Astrocyte (in vitro differentiated cells and primary cell): ENCODE data around the gene LTK. TPM values are rescaled to one million over a fixed set of nuclear protein-coding genes. Genes with fewer than 3 reads are reported as not detected.
"Not testable (repeated sequence)": the region's sequence is repeated elsewhere in the genome, so short reads cannot be mapped to it uniquely, and the experiment has no call there.

Source experiments
- DNase-seq: peaks from one replicate; pipeline ENCODE4 v3.0.0-alpha.2; 2010; ENCODE audit warnings: low read depth
- FAIRE-seq: peaks from 2 replicates; lab custom pipeline; 2011; peaks lifted over from hg19 to GRCh38; lab: Jason Lieb, UNC
- H2AFZ ChIP-seq: 2 replicates; pipeline ENCODE4 v1.6.0; 2012; ENCODE audit warnings: low read depth, low read length, inconsistent platforms
- H3K27ac ChIP-seq: 2 replicates; pipeline ENCODE4 v1.5.1; 2011; ENCODE audit warnings: low read depth, low read length, inconsistent platforms
- H3K27me3 ChIP-seq: 2 replicates; pipeline ENCODE4 v1.6.0; 2011; ENCODE audit warnings: low read length, inconsistent platforms; ENCODE audit not compliant: insufficient read depth
- H3K36me3 ChIP-seq: 2 replicates; pipeline ENCODE4 v1.5.1; 2011; ENCODE audit warnings: low read length, inconsistent platforms; ENCODE audit not compliant: insufficient read depth
- H3K4me1 ChIP-seq: 2 replicates; pipeline ENCODE4 v1.5.1; 2011; ENCODE audit warnings: low read length, inconsistent platforms; ENCODE audit not compliant: insufficient read depth
- H3K4me2 ChIP-seq: 2 replicates; pipeline ENCODE4 v1.6.0; 2012; ENCODE audit warnings: low read length, inconsistent platforms
- H3K4me3 ChIP-seq: 2 replicates; pipeline ENCODE4 v1.5.1; 2011; ENCODE audit warnings: low read depth, mild to moderate bottlenecking, low read length, inconsistent platforms; ENCODE audit not compliant: insufficient read depth
- H3K79me2 ChIP-seq: 2 replicates; pipeline ENCODE4 v1.6.0; 2012; ENCODE audit warnings: mild to moderate bottlenecking, low read length, inconsistent platforms; ENCODE audit not compliant: insufficient read depth
- H3K9ac ChIP-seq: 2 replicates; pipeline ENCODE4 v1.6.0; 2012; ENCODE audit warnings: mild to moderate bottlenecking, low read length, inconsistent platforms
- H3K9me3 ChIP-seq: 2 replicates; pipeline ENCODE4 v1.5.1; 2012; ENCODE audit warnings: low read depth, mild to moderate bottlenecking, low read length, inconsistent platforms; ENCODE audit not compliant: insufficient read depth
- H4K20me1 ChIP-seq: 2 replicates; pipeline ENCODE4 v1.6.0; 2012; ENCODE audit warnings: low read length, inconsistent platforms; ENCODE audit not compliant: insufficient read depth
- H3K27ac Mint-ChIP-seq: one replicate; pipeline ENCODE4 v1.8.0; 2021; ENCODE audit warnings: mild to moderate bottlenecking, mixed read lengths; ENCODE audit not compliant: unreplicated experiment
- H3K27me3 Mint-ChIP-seq: one replicate; pipeline ENCODE4 v1.8.0; 2021; ENCODE audit warnings: low read depth, mixed read lengths; ENCODE audit not compliant: unreplicated experiment
- H3K36me3 Mint-ChIP-seq: one replicate; pipeline ENCODE4 v1.8.0; 2021; ENCODE audit warnings: low read depth, mixed read lengths; ENCODE audit not compliant: unreplicated experiment
- H3K4me1 Mint-ChIP-seq: one replicate; pipeline ENCODE4 v1.8.0; 2021; ENCODE audit warnings: low read depth, mixed read lengths; ENCODE audit not compliant: unreplicated experiment
- H3K4me3 Mint-ChIP-seq: one replicate; pipeline ENCODE4 v1.8.0; 2021; ENCODE audit warnings: mild to moderate bottlenecking, moderate library complexity, mixed read lengths; ENCODE audit not compliant: unreplicated experiment
- H3K9me3 Mint-ChIP-seq: one replicate; pipeline ENCODE4 v1.8.0; 2021; ENCODE audit warnings: mild to moderate bottlenecking, mixed read lengths; ENCODE audit not compliant: unreplicated experiment
- CTCF ChIP-seq: IDR thresholded peaks from 2 replicates; pipeline ENCODE4 v1.5.1; 2011; ENCODE audit warnings: low read depth, mild to moderate bottlenecking, inconsistent platforms, low read length, moderate library complexity; ENCODE audit not compliant: insufficient read depth
- EZH2 ChIP-seq: IDR thresholded peaks from 2 replicates; pipeline ENCODE4 v1.6.1; 2012; ENCODE audit warnings: mild to moderate bottlenecking, low read length, inconsistent platforms; ENCODE audit not compliant: insufficient read depth
- total RNA-seq: library from RNA; stranded (reverse); gene quantifications from 2 replicates; pipeline ENCODE4 v1.2.1, GENCODE V29; 2021

LTK gene
- total RNA-seq, 1 donor from 2014 or later: 0.14 TPM

- no peak for FAIRE-seq
- Histone ChIP-seq H3K36me3 (peaks cover 38% of the 10 kb centered on the region), H4K20me1 (no peaks in the 10 kb centered on the region)
These were observed 40.2 kb downstream of the LTK start for GRCh38 chr15:41473418-41473817.

GRCh38 chr15:41469644-41470043 lies 44.0 kb downstream of the LTK start:
- not testable (repeated sequence) for FAIRE-seq, H3K79me2 ChIP-seq, H3K9me3 Mint-ChIP-seq, H3K4me1 Mint-ChIP-seq, H3K4me3 ChIP-seq, DNase-seq, H3K27me3 Mint-ChIP-seq, H3K4me3 Mint-ChIP-seq, H3K9me3 ChIP-seq, H3K27me3 ChIP-seq, H3K9ac ChIP-seq, H3K27ac Mint-ChIP-seq, H3K27ac ChIP-seq, H3K4me2 ChIP-seq, H2AFZ ChIP-seq, H3K4me1 ChIP-seq
- peaks cover 22% of the 10 kb centered on the region for H3K36me3 Mint-ChIP-seq
- peaks cover 15% of the 10 kb centered on the region for H4K20me1 ChIP-seq
- H3K36me3 ChIP-seq: peaks cover 18% of the 10 kb centered on the region

More at GRCh38 chr15:41473418-41473817, 40.2 kb downstream of the LTK start:
- peaks cover 9% of the 10 kb centered on the region for H3K4me1 Mint-ChIP-seq
- H3K27ac Mint-ChIP-seq: no peak overlapping the region
- no peak overlapping the region for H3K4me2 ChIP-seq
- DNase-seq: no peak
- H3K27me3 Mint-ChIP-seq: no peaks in the 10 kb centered on the region
- H3K9ac ChIP-seq: no peak overlapping the region
- no peaks in the 10 kb centered on the region for H3K79me2 ChIP-seq
- TF ChIP-seq EZH2 (no peak), CTCF (no peak)
- peaks cover 35% of the 10 kb centered on the region for H3K36me3 Mint-ChIP-seq
- H3K27me3 ChIP-seq: no peaks in the 10 kb centered on the region
- H2AFZ ChIP-seq: no peak overlapping the region
- no peaks in the 10 kb centered on the region for H3K9me3 Mint-ChIP-seq
- no peak overlapping the region for H3K4me3 Mint-ChIP-seq
- H3K4me3 ChIP-seq: no peak overlapping the region
- H3K9me3 ChIP-seq: no peaks in the 10 kb centered on the region
- H3K4me1 ChIP-seq: peaks cover 4% of the 10 kb centered on the region
- no peak overlapping the region for H3K27ac ChIP-seq

- Histone ChIP-seq H3K4me3 (no peak overlapping the region), H3K79me2 (peaks cover 2% of the 10 kb centered on the region), H4K20me1 (peaks cover 24% of the 10 kb centered on the region), H2AFZ (no peak overlapping the region), H3K9me3 (no peaks in the 10 kb centered on the region), H3K36me3 (peaks cover 15% of the 10 kb centered on the region), H3K27ac (no peak overlapping the region), H3K4me2 (no peak overlapping the region), H3K4me1 (no peaks in the 10 kb centered on the region), H3K27me3 (no peaks in the 10 kb centered on the region), H3K9ac (no peak overlapping the region)
- Mint-ChIP-seq H3K27ac (no peak overlapping the region), H3K27me3 (no peaks in the 10 kb centered on the region), H3K4me1 (no peaks in the 10 kb centered on the region), H3K9me3 (no peaks in the 10 kb centered on the region), H3K4me3 (no peak overlapping the region), H3K36me3 (peaks cover 27% of the 10 kb centered on the region)
- FAIRE-seq (no peak), DNase-seq (no peak)
- TF ChIP-seq EZH2: no peak
- TF ChIP-seq CTCF: no peak
These were observed 46.9 kb downstream of the LTK start for GRCh38 chr15:41466711-41467110.
